ENCODE measurements around the gene MISFA. TPM values are rescaled to one million over a fixed set of nuclear protein-coding genes. Genes with fewer than 3 reads are reported as not detected.

The MISFA gene
- total RNA-seq, 6 donors from 2014 or later, result 0.76 to 6.0 (median 1.8) TPM; not detected in 2

DNA sequence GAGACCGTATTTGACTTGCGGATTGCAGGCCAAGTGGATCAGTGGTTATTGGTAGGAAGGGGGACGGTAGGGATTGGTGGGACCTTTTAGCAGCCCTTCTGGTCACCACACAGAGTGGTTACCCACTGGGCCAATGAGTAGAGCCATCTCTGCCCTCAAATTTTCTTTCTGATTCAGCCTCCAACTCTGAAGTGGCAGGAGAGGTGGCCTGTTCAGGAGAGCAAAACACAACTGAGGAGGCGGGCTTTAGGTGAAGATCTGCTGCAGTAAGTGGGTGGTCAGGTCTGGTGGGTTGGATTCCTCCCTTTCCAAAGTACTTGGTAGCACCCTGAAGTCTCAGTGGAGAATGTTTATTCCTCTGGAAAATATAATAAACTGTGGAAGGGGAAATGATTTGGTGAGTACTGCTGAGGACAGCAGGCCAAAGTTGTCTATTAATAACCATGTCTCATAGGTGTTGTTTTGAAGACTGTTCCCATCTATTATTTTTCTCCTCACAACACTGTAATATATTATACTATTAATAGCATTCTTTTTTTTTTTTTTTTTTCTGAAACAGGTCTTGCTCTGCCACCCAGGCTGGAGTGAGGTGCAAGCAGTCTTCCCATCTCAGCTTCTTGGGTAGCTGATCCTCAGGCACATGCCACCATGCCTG lies 1.5 kb downstream of the MISFA start:
- H3K36me3 ChIP-seq, result peaks cover 0 to 4% (median under 1%) of the 10 kb centered on the region in 4 donors
- ATAC-seq (ENCODE audit: low FRiP score in 2 of 2) (no peak), DNase-seq (no peak)
- H3K4me1 ChIP-seq, result no peaks in the 10 kb centered on the region
- no peaks in the 10 kb centered on the region for H3K9me3 ChIP-seq
- no peak overlapping the region for H3K27ac ChIP-seq
- H3K4me3 ChIP-seq, result no peak overlapping the region
- no peaks in the 10 kb centered on the region for H3K27me3 ChIP-seq
- no peak for TF ChIP-seq POLR2A (IDR thresholded peaks at IDR 0.05)
- TF ChIP-seq POLR2AphosphoS5 (IDR thresholded peaks at IDR 0.05), result no peak
- no peak for TF ChIP-seq EP300 (IDR thresholded peaks at IDR 0.05)
- TF ChIP-seq, protein P1, sequence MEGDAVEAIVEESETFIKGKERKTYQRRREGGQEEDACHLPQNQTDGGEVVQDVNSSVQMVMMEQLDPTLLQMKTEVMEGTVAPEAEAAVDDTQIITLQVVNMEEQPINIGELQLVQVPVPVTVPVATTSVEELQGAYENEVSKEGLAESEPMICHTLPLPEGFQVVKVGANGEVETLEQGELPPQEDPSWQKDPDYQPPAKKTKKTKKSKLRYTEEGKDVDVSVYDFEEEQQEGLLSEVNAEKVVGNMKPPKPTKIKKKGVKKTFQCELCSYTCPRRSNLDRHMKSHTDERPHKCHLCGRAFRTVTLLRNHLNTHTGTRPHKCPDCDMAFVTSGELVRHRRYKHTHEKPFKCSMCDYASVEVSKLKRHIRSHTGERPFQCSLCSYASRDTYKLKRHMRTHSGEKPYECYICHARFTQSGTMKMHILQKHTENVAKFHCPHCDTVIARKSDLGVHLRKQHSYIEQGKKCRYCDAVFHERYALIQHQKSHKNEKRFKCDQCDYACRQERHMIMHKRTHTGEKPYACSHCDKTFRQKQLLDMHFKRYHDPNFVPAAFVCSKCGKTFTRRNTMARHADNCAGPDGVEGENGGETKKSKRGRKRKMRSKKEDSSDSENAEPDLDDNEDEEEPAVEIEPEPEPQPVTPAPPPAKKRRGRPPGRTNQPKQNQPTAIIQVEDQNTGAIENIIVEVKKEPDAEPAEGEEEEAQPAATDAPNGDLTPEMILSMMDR (IDR thresholded peaks at IDR 0.05), result no peak
- WGBS, 2 donors, result 98 to 99% methylated on average over 4 of the region's 4 CpGs

DNA sequence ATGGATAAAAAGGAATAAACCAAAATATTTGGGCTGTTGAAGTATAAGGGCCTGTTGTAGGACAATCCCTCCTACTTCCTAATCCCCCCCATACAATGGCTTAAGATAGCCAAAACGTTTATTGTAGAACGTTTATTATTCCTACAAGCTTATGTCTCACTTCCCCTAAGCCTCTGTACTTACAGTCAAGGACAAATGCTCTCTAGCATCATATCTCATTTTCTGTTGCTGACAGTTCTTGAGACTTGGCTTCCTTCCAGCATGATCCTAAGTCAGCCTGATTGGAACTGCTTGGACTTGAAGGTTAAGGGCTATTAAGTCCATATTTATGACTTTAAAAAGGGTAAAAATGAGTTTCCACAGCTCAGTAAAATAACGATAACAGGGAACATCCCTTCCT lies 8.8 kb downstream of the MISFA start:
- DNase-seq, result no peak
- ATAC-seq (ENCODE audit: low FRiP score in 2 of 2), result no peak
- Histone ChIP-seq H3K27me3 (no peaks in the 10 kb centered on the region), H3K4me1 (no peaks in the 10 kb centered on the region), H3K4me3 (no peak overlapping the region), H3K27ac (no peak overlapping the region), H3K9me3 (no peaks in the 10 kb centered on the region), H3K36me3 (peaks cover 8 to 64% (median 25%) of the 10 kb centered on the region in 4 donors)
- 42 to 46% methylated on average over 3 of the region's 3 CpGs for WGBS, 2 donors
- TF ChIP-seq, protein P1 (IDR thresholded peaks at IDR 0.05), result no peak
- TF ChIP-seq EP300 (IDR thresholded peaks at IDR 0.05) (no peak), POLR2A (IDR thresholded peaks at IDR 0.05) (no peak), POLR2AphosphoS5 (IDR thresholded peaks at IDR 0.05) (no peak)

DNA sequence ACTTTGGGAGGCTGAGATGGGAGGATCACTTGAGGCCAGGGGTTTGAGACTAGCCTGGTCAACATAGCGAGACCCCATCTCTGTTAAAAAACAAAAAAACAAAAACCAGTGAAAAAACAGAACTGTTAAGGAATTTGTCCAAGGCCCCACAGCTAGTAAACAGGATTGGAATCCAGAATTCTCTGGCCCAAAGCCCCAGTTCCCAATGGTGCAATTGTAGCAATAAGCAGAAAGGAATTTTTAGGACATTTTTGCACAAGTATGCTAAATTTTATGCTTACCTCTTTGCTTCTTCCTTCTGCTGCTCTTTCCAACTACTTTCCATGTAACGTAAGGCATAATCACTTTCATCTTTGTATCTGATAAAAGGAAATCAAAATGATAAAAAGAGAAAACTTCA lies 11.6 kb downstream of the MISFA start:
- ATAC-seq (ENCODE audit: low FRiP score in 2 of 2), result no peak
- WGBS, 2 donors, result 86 to 95% methylated on average over 2 of the region's 2 CpGs
- Histone ChIP-seq H3K9me3 (no peaks in the 10 kb centered on the region), H3K4me1 (no peaks in the 10 kb centered on the region), H3K27ac (no peak overlapping the region), H3K36me3 (peaks cover 18 to 90% (median 50%) of the 10 kb centered on the region in 4 donors), H3K27me3 (no peaks in the 10 kb centered on the region), H3K4me3 (no peak overlapping the region)
- no peak for TF ChIP-seq EP300 (IDR thresholded peaks at IDR 0.05)
- TF ChIP-seq POLR2AphosphoS5 (IDR thresholded peaks at IDR 0.05), result no peak
- TF ChIP-seq, protein P1 (IDR thresholded peaks at IDR 0.05), result no peak
- TF ChIP-seq POLR2A (IDR thresholded peaks at IDR 0.05), result no peak
- DNase-seq, result no peak

DNA sequence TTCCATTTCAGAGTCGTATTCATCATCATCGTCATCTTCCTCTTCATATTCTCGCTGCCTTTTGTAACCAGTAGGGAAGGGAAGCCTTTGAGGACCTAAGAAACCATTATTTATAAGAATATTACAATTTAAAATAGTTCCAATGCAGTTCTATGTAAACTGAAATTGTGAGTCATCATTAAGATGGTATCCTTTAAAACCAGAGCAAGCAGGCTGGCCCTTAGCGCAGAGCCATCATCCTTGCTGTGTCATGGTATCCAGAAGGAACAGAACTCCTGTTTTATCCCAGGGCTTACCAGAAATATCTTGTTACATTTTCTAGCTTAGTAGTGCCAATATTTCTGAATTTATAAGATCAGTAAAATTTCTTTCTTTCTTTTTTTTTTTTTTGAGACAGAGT lies 12.8 kb downstream of the MISFA start:
- Histone ChIP-seq H3K27ac (no peak overlapping the region), H3K36me3 (peaks cover 18 to 81% (median 50%) of the 10 kb centered on the region in 4 donors), H3K4me3 (no peak overlapping the region), H3K27me3 (no peaks in the 10 kb centered on the region), H3K4me1 (peaks cover 0 to 3% (median 0%) of the 10 kb centered on the region in 4 donors), H3K9me3 (no peaks in the 10 kb centered on the region)
- ATAC-seq (ENCODE audit: low FRiP score in 2 of 2) (no peak), DNase-seq (no peak)
- 96% methylated on average over 4 of the region's 4 CpGs for WGBS, 2 donors
- no peak for TF ChIP-seq EP300 (IDR thresholded peaks at IDR 0.05)
- no peak for TF ChIP-seq POLR2AphosphoS5 (IDR thresholded peaks at IDR 0.05)
- no peak for TF ChIP-seq POLR2A (IDR thresholded peaks at IDR 0.05)
- TF ChIP-seq, protein P1 (IDR thresholded peaks at IDR 0.05), result no peak

DNA sequence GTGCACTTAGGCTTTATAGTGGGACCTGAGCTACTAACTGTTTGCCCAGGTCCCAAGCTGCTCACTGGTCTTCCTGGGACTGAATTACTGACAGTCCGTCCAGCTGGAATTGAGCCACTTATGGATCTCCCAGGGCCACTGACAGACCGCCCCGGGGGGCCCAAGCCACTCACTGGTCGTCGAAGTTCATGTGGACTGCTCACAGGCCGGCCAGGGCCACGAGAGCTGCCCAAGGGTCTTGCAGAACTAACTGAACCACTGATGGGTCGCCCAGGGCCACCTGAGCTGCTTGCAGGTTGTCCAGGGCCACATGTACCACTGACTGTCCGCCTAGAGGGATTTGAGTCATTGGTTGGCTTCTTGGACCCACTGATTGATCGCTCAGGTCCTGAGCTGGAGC lies 15.1 kb downstream of the MISFA start:
- peaks cover 12 to 62% (median 43%) of the 10 kb centered on the region in 4 donors for H3K36me3 ChIP-seq
- H3K9me3 ChIP-seq, result no peaks in the 10 kb centered on the region
- no peaks in the 10 kb centered on the region for H3K27me3 ChIP-seq
- peaks cover 13 to 22% (median 16%) of the 10 kb centered on the region in 4 donors for H3K4me1 ChIP-seq
- DNase-seq, result peak in 1 of 2 donors; percentile 71
- no peak for ATAC-seq (ENCODE audit: low FRiP score in 2 of 2)
- no peak overlapping the region for H3K4me3 ChIP-seq
- H3K27ac ChIP-seq, result no peak overlapping the region
- TF ChIP-seq POLR2A (IDR thresholded peaks at IDR 0.05), result no peak
- 93 to 94% methylated on average over 2 to 10 of the region's 10 CpGs for WGBS, 2 donors

Measured in upper lobe of left lung (tissue), 6 donors.